NCI-H748 treated with DMSO at 0.1 percent for 48 hours (cell line): Measurements from ENCODE around the gene CIB2.
"Not testable (repeated sequence)": the region's sequence is repeated elsewhere in the genome, so short reads cannot be mapped to it uniquely, and the experiment has no call there.

Source experiments
- DNase-seq: peaks from one replicate; lab custom pipeline; 2025; lab: John Stamatoyannopoulos, UW

The CIB2 gene

DNA sequence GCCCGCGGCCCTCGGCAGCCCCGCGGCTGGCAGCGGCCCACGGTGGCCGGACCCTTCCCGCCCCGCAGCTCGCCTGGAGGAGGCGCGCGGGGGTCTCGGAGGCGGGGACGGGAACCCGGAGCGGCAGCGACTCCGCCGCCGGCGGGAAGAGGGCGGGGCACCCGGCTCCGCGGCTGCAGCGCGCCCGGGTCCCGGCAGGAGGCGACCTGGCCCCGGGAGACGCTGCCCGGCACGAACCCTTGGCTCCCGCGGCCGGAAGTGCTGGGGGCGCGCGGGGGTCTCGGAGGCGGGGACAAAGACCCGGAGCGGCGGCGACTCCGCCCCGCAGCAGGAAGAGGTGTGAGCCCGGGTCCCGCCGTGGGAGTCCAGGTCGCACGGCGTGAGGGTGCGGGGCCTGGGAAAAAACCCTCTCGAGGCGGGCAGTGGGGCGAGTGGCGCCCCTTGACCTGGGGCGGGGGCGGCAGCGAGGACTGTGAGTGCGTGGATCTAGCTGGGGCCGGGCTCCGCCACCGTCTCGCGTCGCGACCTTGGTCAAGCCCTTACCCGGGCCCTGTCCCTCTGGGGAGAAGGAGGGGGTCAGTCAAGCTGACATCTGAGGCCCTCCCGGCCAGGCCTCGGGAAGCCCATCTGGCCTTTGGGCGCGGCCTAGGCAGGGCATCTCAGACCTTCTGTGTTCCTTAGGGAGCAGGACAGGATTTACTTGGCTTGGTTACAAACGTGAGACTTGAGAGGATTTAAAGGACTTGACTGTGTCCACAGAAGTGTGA is at the start of gene CIB2:
CIB2 (minus strand) TSS at position 151 of the 767 bp plus-strand sequence. CDS start 230 bp downstream, outside the sequence.
- DNase-seq = peak; percentile 7

DNA sequence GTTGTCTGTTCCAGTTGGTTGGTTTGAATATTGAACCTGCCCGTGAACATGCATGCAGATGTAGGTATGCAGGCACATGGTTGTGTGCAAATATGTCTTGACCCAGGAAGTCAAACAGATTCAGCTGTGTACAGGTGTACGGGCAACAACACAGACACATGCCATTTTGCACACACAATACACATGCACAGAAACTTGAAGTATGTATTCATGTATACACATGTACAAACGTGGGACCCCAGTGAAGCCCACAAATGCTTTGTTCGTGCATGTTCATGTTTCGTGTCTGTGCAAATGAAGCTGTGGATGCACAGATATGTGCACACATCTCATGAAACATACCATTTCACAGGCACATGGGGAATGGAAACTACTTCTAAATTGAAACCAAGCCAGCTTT is 48.7 kb upstream of the CIB2 start:
- DNase-seq = no peak

DNA sequence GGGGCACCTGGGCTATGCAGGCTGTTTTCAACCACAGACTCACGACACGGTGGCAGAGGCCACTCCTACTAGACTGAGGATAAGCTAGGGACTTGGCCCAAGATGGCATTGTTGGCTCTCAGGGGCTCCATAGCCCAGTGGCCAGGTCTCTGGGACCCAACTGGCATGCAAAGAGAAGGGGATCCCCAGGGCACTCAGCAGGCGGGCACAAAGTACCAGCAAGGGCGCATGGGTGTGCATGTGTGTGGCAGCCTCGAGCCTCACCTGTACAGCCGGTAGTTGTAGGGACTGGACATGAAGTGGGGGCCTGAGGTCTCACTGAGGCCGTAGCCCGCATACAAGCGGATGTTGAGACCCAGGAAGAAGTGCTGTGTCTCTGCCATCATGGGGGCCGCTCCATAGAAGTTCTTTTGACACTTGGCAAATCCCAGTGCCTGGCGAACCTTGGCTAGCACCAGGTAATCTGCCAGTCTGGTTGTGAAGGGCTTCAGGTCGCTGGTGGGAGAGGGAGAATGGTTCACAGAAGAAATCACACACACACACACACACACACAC is 48.1 kb upstream of the CIB2 start:
- DNase-seq = no peak

DNA sequence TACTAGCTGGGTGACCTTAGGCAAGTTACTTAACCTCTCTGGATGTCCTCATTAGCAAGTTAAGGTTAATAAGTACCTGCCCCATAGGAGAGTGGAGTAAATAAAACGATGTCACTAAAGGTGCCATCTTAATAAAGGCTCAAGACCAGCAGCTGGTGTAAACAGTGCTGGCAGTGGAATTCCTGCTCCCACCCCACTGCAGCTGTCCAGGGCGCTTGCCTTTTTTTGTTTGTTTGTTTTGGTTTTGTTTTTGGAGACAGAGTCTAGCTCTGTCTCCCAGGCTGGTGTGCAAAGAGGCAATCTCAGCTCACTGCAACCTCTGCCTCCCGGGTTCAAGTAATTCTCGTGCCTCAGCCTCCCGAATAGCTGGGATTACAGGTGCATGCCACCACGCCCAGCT is 46.8 kb upstream of the CIB2 start:
- DNase-seq = no peak

DNA sequence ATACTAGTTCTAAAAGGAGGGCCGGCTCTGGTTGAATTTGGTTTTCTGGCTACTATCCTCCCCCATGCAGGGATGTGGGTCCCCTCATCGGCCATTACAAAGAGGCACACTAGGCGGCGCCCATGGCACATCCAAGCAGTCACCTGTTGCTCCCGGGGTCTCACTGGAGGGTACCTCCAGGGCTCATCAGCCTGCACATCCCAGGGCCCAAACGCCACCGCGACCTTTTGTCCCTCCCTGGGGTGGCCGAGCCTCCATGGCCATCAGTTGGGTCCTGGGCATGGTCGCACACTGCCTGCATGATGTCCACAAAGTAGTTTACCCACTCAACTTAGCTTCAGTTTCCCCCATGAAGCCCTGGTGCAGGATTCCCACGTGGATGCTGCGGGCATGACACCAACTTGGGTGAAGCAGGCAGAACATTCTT is 46.2 kb upstream of the CIB2 start:
- DNase-seq = no peak

DNA sequence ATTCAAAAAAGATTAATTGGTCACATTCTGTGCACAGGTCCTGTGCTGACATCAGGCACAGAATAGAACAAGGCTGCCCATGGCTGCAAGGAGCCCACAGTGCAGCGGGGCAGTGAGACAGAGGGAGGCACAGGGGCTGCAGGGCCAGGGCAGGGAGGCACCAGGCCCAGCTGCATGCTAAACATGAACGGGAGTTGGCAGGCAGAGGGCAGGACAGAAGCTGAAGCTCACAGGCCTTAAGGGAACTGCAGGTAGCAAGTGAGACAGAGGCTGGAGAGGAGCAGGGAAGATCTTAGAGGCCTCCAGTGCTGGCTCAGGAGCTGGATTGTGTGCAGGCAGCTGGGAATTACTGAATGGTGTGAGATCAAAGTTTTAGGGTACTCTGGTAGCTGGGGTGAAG is 44.1 kb upstream of the CIB2 start:
- DNase-seq = no peak

DNA sequence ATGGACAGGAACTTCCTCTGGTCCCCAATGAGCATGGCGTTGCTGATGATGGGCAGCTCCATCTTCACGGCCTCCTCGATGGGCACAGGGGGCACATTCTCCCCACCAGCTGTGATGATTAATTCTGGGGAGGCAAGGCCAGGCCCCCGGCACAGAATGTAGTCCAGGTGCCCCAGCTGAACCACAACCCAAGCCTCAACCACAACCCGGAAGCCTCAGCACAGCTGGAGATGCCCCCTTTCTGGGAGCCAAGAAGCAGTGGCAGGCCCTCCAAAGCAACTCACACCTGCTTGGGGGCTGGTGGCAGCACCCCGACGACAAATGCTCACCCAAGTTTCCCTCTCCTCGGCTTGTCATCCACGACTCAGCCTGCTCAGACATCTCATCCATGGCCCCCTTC is 43.2 kb upstream of the CIB2 start:
- DNase-seq = no peak

DNA sequence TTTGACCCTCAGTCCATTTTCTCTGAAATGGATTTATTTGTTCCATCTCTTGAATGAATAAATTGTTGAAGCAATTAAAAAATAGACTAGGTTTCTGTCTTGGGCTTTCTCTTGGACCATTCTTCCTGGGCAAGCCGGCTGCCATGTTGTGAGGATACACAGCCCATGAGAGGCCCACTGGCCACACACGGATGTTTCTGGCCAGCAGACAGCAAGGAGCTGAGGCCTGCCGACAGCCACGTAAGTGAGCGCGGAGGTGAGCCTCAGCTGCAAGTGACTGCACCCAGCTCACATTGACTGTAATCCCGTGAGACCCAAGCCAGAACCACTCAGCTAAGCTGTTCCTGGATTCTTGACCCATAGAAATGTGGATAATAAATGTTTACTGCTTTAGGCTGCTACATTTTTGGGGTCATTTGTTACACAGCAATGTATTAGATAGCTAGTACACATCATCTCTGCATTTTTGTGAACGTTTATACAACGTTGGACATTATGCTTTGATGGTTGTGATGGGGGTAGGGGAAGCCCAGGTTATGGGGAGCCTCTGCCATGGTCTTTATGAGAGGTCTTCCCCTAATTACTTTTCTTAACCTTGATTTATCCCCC is 40.7 kb upstream of the CIB2 start:
- no peak for DNase-seq

DNA sequence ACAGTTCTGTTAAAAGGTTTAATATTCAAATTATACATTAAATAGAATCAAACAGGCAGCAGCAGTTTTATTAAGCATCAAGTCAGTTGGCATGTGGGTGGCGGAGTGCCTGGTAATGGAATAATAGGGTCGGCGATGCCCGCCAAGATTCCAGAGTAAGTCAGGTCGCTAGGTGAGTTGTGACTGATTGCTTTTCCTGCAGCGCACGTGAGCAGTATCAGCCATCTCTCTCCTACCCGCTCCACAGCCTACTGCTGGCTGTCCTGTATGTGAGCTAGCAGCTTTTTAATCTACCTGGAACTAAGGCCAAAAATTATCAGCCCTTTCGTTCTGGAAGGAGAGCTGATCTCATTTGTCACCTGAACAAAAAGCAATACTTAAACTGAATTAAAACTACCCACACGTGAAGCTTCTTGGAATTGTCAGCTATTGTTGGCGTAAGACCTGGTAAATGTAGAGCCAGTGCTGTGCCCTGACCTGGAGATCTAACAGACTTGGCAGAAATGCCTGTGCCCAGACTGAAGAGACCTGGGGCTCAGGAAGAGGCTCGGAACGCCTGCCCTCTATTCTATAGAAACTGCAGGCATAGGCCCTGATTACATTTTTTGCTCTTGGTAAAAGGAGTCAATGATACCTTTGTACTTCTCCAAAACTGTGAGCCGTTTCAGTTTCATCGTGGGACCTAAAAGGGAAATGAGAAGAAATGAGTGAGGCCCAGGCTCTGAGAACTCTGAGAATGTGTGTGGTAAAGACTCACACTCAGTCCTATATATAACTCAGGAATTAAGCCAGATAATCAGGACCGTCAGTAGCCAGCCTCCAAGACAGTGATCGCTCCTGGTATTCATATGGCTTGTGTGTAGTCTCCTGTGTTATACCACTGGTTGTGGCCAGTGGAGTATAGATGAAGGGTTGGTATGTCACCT is 39.9 kb upstream of the CIB2 start:
- no peak for DNase-seq

DNA sequence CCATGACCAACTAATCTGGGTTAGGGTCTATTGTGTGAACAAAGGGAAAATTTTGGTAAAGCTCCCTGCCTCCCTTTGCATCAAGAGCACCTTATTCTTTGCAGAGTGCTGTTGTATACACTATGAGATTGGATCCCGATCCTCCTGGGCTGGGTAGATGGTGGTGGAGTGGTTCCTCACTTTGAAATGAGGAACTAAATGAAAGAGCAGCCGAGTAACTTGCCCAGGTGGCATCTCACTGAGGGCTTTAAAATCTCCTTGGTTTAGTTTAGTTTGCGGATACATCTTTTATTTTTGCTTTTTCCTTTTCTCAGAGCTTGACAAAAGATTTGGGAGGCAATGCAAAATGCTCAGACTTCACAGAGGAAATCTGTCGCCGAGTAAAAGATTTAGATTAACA is 37.4 kb upstream of the CIB2 start:
- no peak for DNase-seq

DNA sequence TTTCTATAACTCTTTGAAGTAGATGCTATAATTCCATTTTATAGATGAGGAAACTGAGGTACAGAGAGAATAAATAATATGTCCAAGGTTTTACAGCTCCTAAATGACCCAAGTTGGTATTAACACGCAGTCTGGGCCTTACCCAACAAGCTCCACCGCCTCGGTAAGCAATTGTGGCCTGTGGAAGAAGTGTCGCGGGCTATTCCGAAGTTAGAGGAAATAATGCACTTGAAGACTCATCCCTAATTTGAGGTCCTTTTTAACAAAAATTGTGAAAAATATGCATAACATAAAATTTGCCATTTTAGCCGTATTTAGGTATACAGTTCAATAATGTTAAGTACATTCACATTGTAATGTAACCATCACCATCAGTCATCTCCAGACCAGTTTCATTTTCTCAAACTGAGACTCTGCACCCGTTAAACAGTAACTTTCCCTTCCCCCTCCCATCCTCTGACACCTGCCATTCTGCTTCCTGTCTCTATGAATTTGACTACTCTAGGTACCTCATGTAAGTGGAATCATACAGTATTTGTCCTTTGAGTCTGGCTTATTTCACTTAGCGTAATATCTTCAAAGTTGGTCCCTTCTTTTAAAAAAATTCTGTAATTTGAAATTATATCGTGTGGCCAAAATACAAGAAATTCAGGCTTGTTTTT is 36.1 kb upstream of the CIB2 start:
- no peak for DNase-seq

DNA sequence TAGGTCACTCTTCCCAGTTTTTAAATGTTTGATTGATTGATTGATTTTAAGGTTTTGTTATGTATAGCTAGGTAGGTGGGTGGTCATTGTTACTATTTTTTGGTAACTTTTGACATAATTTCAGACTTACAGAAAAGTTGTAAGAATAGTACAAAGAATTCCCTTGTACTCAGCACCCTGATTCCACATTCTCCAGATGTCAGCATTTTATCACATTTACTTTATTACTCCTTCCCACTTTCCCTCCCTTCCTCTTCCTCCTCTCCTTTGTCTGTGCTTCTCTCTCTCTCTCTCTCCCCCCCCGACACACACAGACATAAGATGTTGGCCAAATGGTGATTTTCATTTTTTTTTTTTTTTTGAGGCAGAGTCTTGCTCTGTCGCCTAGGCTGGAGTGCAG is 32.8 kb upstream of the CIB2 start:
- DNase-seq = no peak

DNA sequence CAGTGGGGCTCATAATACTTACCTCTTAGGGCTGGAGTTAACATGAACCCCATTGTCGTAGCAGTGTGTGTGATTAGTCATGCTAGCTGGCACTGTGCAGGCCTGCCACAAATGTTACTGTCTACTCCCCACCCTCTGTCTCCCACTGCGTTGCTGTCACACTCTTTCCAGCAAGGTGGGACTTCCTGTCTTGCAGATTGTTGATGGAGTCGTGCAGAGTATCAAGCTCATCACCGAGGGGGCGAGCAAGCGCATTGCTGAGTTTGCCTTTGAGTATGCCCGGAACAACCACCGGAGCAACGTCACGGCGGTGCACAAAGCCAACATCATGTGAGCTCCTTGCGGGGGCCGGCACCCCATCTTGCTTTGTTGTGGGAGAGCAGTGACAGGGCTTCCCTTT is 30.8 kb upstream of the CIB2 start:
- no peak for DNase-seq

DNA sequence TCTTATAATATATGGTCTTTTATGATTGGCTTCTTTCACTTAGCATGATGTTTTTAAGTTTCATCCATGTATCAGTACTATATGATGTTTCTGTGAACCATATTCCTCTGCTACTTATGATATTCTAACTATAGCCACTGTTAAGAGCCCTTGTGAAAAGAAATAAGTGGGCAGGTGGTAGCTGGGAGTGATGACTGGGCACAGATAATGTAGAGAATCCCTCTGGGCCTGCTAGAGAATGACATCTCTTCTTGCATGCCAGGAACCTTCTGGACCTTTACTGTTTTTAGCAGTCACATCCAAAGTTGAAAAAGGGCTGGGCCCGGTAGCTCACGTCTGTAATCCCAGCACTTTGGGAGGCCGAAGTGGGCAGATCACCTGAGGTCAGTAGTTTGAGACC is 28.1 kb upstream of the CIB2 start:
- no peak for DNase-seq

DNA sequence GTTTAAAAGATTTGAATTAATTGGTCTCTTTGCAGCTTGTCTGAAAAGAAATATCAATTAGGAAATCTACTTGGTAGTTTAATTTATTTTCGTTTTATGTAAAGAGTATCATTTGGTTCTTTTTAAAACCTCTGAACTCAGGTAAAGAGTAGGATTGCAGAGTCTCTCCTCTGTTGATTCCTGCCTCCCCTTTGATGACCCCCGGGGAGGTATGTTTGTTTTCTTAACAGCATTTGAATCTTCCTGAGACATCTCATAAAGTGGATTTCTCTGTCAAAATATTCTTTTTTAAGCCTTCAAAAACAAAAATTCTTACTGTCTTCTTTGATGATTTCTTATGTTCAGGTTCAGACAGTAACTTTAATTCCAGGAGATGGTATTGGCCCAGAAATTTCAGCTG is 26.0 kb upstream of the CIB2 start:
- no peak for DNase-seq

DNA sequence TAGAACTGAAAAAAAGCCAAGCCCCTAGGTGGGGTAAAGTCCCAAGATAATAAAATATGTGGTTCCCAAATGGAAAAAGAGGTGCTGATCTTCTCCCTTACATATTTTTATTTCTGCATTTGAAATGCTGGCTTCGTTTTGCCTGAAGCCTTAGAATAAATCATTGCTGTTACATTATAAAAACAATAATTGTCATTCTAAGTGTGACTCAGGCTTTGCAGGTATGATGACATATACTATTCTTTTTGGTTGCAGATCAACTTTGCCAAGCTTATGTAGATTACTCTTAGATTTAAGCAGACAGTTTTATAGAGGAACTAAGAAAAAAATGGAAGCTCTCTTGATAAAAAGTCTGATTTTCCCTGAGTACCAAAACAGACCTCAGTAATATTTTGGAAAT is 25.4 kb upstream of the CIB2 start:
- no peak for DNase-seq

DNA sequence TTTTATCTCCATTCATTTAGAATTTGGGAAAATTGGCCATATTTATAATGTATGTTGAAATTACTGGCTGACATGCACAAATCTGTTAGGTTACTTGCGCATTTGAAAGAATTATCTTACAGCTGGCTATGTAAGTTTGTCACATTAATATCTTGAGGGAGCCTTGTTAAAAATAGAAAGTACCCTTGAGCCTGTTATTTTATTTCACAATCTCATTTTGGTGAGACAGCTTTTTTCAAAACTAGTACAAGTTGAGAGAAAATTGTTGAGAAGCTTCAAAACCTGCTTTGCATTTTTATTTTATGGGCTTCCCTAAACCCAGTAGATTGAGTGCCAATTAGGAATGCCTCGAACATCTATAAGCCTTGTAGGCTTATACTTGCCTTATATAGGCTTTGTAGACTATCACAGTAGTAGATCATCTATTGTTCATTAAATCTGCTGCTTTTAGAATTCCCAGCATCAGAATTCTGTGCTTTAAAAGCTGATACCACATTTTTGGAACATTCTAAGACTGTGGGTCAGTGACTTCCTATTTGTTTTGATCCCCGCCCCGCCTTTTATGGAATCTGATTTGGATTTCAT is 24.2 kb upstream of the CIB2 start:
- no peak for DNase-seq

DNA sequence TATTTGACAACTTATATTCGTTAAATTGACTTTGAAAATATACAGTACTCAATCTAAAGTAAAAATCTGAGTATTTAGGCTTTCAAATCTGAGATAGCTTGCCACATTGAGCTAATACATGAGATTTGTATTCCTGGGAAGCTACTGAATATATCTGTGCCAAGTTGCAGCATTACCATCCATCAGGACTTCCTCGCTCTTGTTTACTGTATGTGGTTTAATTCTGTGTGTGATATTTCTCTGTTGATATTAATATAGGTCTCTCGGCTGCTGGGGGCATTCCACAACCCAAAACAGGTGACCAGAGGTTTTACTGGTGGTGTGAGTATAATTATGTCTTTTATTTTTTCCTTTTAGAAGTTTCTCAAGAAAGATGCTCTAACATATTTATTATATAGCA is 23.7 kb upstream of the CIB2 start:
- no peak for DNase-seq

DNA sequence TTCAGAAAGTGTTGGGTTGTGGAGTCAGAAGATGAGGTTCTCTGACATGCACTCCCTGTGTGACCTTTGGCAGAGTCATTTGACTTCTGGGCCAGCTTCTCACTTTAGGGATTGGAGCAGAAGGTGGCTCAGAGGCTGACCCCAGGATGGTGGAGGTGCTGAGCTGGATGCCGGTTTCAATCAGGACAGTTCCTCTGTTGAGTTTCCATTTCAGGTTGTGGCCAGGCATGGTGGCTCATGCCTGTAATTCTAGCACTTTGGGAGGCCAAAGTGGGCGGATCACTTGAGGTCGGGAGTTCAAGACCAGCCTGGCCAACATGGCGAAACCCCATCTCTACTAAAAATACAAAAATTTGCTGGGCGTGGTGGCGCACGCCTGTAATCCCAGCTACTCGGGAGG is 19.8 kb upstream of the CIB2 start:
- not testable (repeated sequence) for DNase-seq

DNA sequence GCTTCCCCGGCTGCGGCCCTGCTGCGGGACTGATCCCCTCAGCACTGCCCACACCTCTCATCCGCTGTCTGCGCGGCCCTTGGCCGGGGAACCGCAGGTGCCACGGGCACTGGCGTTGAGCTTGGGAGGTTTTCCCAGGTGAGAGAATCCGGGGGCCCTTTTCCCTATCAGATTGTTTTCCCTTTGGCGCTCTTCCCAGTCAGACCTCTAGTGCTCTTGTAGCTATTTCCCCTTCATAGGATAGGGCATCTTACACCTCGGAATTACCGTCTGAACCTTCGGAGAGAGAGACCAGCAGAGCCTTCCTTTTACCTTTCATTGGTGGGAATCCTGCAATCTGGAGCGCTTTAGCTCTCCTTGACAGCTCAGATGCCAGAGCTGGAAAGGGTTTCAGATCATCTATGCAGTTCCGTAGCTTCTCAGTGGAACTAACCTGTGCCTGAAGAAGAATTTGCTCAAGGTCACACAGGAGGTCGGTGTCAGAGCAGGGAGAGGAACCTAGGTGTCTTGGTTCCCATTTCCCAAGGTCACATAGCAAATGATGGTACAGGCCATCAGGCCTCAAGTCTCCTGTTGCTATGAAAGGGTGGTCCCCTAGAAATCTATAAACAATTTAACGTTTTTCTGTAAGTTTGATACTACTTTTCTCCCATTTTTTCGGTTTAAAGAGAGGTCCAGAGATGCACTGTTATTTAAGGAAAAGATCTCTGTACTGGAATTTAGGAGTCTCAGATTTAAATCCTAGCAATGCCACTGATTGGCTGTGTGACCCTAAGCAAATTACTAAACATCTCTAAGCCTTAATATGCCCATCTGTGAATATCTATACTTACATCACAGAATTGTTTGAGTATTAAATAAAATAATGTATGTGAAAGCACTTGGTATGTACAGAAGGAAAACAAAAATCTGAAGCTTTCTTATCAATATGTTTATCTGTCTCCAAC is 18.8 kb upstream of the CIB2 start:
- DNase-seq = peak; percentile 20
